Astrocyte of the hippocampus (primary cell): ENCODE measurements around the gene DOCK9.

ENCODE experiments used
- DNase-seq: peaks from one replicate; pipeline ENCODE4 v3.0.0; 2011; ENCODE audit warnings: low read depth, low spot score

DOCK9 gene

DNA sequence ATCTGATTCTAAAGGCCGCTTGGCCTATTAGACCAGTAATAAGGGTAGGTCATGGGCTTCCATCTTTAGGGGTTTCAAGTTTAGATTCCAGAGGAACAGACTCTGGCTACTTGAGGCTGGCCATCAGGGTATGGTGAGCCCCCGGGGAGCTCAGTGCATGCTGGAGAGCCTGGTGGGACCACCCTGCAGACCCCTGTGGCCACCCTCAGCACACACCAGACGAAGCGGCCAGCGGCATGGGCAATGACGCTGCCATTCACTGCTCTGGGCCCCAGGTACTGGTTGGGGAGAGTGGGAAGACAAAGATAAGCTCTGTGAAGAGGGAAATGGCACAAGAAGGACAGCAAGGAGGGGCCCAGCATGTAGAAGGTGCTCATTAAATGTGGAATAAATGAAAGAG is 126.6 kb downstream of the DOCK9 start:
- DNase-seq = no peak

DNA sequence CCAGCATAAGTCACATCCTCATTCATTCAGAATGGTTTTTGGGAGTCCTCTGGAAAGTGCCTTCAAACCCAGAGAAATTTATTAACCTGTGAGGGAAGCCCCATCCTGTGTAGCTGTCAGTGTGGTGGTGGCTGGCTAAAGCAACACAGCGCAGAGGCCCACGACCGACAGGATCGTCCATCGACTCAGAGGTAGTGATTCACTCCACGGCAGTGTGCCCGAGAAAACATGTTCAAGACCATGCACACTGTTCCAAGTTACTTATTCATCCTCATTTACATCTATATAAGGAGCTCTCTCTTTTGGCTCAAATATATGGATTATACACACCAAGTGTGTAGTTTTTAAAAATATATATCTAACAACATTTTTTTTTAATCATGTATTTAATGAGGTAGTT is 129.1 kb downstream of the DOCK9 start:
- DNase-seq = peak; percentile 84

DNA sequence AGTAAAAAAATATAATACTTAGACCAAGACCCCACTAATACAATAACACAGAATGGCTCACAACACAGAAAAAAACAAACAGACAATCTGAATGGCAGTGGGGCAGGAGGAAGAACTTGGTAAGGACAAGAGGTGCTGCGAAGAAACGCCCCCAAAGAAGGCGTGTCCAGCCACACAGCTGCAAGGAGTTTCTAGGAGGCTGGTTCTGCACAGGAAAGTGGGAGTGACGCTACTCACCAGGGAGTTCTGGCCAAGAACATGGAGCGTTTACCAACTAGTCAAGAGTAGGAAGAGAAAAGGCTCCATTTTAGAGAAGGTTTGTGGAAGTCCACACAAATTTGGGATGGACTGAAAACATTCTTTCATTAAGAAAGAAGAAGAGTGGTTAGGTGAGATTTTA is 130.1 kb downstream of the DOCK9 start:
- no peak for DNase-seq

DNA sequence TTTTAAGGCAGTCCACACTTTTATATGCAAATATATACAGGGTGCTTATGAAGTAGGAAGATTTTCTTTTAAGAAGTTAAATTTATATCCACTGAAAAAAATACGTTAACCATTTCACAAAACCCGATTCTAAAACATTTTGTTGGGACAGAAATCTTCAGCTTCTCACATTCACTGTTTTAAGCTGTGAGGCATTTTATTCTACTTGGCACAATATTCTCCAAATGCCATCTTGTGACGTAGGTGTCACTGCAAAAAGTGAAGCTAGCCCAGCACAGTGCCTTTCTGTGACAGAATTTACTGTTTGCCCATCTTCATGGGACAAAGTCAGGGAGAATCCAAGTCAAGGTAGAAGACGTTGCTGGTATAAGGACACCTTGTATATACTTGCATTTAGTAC is 130.9 kb downstream of the DOCK9 start:
- no peak for DNase-seq

DNA sequence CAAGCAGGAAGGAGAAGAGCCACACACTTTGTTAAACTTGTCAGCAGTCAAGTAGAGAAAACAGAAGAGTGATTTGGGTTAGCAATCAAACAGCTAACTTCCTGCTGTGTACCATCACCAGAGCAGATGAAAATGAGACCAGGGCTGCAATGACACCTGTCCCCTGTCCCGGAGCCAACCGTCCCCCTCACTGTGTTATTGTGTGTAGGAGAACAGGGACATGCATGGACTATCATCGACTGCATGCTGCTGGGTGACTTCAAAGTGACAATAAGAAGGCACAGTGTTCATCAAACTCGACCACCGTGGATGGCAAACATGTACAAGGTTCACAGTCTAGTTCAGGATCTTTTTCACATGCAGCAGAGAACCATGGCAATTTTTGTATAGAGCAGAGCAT is 131.3 kb downstream of the DOCK9 start:
- DNase-seq = no peak

DNA sequence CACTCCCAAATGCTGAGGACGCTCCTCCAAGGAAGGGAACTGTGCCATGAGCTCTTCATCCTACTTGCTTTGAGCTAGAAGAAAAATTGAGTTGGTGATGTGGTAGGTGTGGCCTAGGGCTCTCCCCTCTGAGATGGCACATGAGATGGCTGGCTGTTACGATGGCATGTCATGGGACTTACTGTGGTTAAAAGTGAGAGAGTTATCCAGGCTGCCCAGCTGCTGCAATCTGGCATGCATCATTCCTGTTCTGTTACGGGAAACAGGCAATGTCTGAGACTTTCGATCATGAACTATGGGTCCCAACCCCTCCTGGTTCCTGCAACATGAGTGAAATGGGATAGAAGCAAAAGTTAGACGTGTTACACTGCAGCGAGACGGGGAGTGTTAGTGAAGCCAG is 132.1 kb downstream of the DOCK9 start:
- DNase-seq = no peak

DNA sequence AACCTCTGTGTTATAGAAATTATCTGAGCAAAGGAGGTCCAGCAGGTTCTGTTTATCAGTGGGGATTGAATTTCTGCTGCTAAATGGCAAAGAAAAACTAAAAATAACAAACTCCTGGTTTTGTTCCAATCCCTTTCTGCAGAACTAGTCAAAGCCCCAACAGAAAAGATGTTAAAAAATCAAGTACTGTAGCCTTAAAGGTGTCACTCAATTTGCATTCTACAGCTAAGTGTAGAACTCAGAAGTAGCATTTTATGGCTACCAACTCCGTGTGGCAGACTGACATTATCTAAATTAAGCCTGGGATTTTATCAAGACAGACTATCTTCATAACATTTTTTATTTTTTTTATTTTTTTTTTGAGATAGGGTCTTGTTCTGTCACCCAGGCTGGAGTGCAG is 133.8 kb downstream of the DOCK9 start:
- DNase-seq = no peak

DNA sequence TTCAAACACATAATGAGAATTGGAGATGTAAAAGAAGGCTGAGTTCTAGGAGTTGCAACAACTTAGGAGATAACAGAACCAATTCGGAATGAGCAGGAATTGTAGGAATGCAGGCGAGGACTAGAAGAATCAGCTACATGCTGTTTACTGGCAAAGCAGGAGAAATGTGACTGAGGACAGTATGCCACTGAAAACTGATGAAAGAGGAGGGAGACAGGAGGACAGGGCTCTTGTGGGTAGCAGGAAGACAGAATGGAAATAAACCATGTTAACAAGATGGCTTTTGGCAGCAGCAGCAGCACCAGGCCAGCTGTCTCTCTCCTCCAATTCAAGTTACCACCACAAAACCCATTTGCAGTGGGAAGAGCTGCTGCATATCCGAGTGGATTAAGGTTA is 134.4 kb downstream of the DOCK9 start:
- DNase-seq = no peak

DNA sequence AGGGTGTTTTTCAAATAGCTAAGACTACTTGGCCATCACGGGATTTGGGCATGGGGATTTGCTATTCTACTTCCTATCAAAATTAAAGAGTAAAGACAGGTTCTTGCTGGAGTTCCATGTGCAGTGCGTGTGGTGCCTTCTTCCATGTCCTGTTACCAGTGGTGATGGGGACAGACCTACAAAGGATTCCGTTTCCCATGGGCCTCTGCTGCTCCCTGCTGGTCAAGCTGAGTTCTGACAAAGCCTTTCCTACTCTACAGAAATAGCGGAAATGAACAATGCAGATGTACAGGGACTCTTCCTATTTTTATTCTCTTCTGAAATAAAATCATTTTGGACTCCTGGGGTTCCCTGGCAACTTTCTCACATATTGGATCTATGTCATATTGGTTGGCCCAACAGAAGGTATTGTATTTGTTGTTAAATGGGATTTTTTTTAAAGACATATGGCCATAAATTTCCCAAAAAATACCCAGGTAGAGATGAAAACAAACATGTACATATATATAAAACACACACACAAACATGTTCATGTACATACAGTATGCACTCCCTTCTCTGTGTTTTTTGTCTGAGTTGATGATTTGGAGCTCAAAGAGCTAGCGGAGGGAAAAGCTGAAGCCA is 134.9 kb downstream of the DOCK9 start:
- DNase-seq = peak; percentile 88

DNA sequence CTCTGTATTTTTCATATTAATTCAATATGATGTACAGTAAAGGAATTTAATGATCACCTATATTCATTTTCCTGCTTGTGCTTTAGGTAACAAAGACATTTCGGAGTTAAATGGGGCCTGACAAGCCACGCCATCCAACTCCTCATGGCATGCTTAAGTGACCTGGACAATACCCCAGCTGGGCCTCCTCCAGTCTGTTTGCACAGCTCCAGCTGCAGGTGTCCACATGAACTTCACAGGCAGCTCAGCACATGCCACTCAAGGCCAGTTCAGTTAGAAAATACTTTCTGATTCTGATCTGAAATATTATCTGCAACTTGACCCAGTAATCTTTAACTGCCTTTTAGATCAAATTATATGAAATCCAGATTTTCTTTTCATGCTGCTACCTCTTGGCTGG is 135.8 kb downstream of the DOCK9 start:
- DNase-seq = no peak

DNA sequence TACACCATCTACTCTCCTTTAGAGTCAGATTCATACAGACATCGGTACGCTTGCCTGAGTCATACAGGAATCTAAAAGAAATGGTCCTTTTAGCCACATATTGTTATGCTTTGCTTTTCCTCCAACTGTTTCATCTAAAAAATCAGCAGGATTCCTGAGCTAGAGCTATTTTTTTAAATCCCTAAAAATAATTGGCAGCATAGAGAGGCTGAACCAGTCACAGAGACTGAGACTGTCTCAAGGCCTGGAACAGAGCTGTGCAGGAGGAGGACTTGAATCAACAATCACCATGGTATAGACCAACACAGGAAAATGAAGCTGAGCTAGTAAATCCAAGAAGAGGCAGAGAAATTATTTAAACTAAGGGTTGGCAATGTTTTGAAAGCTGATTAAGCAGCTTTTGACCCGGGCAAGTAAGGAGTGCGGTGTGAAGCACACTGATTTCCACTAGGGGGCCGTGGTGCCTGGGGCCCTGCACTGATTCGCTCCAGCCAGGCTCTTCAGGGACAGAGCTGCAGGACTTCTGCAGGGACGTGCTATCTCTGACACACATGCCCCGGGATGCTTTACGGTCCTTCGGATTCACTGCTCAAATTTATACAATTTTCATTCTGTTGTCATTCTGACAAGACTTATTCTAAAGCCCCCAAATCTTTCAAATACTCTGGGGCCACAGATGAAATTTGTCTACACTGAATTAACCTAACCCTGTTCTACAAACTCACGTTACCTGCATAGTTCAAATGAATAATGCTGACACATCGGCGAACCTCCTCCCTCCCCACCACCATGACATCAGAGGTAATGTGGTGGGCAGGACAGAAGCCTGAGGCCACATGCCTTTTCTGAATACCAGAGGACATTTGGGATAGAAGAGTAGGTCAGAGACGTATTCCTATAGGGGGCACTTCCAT is 137.8 kb downstream of the DOCK9 start:
- peak; percentile 75 for DNase-seq

DNA sequence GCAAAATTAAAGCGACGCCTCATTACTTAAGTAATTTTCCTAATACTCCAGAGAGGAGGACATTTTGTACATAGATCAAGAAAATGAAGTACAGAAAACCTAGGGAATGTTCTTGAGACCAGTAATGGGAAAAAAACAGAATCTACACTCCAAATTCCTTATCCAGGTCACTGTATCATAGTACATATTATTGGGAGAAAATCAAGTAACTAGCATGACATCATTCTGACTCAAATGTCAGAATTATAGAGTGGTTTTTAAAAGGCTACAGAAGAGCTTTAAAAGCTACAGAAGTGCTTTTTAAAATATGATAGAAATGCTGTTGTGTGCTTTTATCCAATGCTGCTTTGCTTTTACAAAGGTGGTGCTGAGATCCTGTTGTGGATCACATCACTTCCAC is 139.1 kb downstream of the DOCK9 start:
- peak; percentile 24 for DNase-seq

DNA sequence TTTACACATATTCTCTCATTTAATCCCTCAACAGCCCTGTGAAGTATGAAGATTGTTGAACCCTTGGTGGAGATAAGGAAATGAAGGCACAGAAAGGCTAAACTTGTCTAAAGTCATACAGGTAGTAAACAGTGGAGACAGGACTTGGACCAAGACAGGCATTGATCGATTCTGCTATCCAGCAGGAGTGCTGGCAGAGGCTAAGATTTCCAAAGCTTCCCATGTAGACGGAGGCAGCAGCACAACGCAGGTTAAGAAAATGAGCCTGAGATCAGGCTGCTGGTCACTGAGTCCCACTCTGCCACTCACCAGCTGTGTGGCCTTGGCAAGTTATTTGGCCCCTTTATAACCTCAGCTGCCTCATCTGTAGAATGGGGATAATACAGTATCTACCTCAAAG is 140.0 kb downstream of the DOCK9 start:
- no peak for DNase-seq

DNA sequence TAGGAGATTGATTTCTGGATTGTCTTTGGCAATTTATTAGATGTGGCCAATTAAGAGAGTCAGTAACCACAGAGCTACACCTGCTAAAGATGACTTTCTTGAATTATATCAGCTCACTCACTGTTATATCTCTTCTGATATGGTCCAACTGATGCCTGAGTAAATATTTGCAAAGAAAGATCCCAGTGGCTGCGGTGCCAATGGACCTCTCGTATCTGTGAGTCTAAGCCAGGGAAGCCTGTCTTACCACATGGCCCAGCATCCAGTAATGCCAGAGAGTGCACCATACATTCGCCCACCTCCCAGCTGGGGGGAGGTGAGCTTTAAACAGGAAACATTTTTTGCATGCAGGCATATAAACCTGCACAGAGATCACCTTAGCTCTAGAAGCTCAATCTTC is 142.7 kb downstream of the DOCK9 start:
- DNase-seq = no peak

DNA sequence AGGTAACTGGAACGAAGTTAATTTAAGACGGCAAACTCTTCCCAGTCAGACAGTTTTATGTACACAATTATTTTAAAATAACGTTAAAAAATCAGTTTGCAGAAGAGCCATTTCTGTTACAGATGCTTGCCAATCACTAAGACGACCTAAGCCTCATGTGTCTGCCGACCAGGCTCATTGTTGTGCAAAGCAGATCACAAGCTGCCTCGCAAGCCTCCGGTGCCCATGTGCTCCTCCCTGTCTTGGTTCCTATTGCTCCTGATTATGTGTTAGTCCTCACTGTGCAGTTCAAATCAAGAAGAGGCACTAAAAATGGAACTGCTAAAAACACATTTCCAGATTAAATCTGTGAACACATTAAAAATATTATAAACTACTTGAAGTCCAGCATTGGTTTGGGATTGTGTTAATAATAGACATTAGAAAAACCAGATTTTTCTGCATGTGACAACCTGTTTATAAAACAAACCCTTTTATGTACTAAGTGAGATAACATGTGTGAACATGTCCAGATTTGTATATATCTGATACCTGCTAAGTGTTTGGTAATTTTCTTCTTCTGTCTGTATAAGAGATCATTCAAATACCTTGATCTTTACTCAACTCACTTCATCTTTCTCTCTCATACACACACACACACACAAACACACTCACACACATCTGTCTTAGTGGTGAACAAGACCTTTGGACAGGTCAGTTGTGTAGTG is 143.5 kb downstream of the DOCK9 start:
- DNase-seq = no peak

DNA sequence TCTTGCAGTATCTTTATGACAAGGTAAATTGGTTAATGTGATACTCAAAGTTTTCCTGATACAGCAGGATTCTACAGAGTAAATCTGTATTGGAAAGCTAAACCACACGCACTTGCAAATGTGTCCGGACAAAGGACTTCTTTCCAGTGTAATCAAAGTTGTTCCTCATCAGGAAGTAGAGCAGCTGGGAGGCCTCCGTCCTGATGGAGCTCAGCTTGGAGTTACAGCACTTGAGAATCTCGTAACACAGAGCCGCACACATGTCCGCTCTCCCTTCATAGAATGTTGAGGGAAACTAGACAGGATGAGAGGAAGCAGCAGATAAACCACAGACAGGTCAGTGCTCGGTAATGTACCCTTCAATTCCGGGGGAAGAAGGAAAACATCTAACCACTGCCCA is 146.6 kb downstream of the DOCK9 start:
- DNase-seq = no peak

DNA sequence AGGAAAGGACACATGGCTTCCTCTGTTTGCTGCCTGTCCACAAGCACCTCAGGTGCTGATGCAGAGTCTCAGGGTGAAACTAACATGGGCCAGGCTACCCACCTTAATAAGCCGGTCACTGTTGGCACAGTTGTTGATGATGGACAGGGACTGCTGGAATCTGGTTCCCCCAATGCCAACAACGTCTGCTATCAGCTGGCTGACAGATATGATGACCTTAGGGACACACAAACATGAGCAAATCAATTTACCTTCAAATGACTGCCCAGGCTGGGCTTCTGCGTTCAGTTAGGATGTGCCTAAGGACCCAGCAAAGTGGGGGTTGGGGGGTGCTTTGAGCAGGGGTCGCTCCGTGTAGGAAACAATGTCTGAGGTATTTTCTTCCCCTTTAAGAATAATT is 148.3 kb downstream of the DOCK9 start:
- DNase-seq = no peak

DNA sequence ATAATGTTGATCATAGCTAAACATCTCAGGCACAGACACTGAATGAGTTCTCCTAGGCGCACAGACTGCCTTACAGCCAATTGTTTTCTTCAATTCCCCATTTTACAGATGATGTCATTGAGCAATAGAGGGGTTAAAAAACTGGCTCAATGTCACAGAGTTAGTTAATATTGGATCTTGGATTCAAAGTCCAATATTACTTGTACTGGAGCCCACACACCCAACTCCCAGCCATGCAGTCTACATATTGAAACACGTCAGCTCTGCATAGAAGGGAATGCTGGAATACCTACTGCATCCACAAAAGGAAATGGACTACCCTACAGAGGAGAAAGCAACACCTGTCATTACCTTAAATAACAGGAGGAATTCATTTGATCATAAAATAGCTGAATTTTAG is 149.2 kb downstream of the DOCK9 start:
- no peak for DNase-seq

DNA sequence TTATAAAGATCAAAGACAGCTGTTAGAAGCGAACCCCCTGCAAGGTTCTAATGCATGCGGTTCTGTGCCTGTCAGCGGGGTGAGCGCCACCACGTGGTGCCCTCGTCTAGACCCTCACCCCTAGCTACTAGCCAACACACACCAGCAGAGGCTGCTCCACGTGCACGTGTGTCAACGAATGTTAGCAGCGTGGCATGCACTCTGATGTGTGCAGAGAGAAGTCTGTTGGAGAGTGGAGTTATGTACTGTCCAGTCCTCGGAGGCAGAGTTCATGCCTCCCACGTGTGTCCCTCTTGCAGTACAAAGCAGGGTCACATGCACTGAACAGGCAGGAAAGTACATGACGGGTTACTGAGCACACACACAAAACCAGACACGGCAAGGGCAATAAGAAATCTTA is 150.4 kb downstream of the DOCK9 start:
- no peak for DNase-seq

DNA sequence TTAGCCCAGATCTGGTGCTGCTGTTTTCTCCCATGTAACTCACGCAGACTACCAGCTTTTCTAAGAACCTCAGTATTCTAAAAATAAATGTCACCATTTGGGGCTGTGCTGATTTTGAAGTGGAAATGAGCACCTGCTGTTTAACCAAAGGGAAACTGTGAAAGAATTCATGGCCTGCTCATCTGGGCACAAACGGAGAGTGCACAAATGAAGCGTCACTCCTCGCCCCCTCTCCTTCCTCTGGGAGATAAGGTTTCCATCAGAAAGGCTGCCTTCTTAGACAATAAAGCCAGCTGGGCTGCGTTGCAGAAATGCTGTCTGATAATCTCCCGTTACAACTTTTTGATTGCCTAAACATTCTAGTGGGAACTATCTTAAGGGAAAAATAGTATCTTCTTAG is 151.7 kb downstream of the DOCK9 start:
- no peak for DNase-seq

DNA sequence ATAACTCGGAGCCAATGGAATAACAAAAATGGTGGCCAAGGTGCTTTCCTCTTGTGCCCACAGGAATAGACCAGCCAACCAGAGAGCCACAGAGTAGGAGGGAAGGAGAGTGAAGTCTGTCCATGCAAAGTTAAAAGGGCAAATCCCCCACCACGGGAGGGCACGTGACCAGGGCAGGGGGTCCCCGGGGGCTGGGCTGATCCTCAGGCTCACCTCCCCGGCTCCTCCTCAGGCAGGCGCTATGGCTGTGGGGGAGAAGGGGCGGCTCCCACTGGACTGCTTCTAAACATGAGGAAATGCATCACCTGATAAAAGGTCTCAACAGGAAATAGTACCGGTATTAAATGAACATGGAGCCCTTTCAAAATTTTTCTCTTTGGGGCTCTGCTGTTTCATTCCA is 152.2 kb downstream of the DOCK9 start:
- no peak for DNase-seq

DNA sequence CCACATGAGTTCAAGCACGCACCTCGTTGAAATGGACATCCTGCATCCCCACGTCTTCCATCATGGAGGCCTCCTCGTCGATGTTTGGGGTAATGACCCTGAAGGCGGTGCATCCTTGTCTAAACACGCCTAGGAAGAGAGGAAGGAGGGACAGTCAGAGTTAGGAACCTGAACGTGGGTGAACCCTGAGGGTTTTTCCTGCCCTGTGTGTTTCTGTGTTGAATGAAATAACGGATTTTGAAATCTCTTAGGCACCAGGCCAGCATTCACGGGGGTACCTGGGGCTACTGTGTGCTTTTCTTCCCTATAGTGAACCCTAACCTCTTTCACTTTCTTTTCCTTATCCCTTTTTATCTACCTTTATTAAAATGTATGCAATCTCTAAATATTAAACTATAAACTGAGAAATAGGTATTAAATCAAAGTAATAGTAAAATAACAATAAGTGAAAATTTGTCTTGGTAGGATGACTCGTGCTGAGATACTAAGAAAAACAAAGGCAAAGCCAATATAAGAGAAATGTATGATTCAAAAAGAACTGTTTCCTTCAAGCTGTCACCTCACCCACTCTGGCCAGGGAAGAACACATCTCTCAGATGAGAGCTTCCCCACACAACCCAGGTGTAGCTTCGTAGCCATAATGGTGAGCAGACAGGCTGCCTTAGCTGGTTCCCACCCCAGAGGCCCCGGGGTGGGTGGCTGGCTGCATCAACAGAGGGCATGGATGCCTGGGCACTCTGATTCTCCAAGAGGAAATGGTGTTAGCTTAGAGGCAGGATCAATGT is 153.3 kb downstream of the DOCK9 start:
- no peak for DNase-seq
